PC-9 (cell line): ENCODE results near the gene CEP131.

ENCODE experiments used
- EZH2 ChIP-seq: fragments of 200-600 bp; sonication (generic); IDR thresholded peaks from 2 replicates; pipeline ENCODE4 v1.8.0; 2017; ENCODE audit warnings: antibody characterized with exemption, low read depth
- TF ChIP-seq, protein P1 (sequence below): fragments of 200-600 bp; sonication (generic); conservative IDR thresholded peaks from 2 replicates; pipeline ENCODE4 v1.6.1; 2017; ENCODE audit warnings: mixed run types, antibody characterized with exemption, mild to moderate bottlenecking, moderate library complexity

GRCh38 chr17:81163703-81164370 lies 58.9 kb downstream of the CEP131 start:
- TF ChIP-seq, protein P1, sequence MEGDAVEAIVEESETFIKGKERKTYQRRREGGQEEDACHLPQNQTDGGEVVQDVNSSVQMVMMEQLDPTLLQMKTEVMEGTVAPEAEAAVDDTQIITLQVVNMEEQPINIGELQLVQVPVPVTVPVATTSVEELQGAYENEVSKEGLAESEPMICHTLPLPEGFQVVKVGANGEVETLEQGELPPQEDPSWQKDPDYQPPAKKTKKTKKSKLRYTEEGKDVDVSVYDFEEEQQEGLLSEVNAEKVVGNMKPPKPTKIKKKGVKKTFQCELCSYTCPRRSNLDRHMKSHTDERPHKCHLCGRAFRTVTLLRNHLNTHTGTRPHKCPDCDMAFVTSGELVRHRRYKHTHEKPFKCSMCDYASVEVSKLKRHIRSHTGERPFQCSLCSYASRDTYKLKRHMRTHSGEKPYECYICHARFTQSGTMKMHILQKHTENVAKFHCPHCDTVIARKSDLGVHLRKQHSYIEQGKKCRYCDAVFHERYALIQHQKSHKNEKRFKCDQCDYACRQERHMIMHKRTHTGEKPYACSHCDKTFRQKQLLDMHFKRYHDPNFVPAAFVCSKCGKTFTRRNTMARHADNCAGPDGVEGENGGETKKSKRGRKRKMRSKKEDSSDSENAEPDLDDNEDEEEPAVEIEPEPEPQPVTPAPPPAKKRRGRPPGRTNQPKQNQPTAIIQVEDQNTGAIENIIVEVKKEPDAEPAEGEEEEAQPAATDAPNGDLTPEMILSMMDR: no peak
- no peak for TF ChIP-seq EZH2
